SK-N-SH (cell line): ENCODE measurements around the gene LDAF1. TPM values are rescaled to one million over a fixed set of nuclear protein-coding genes. Genes with fewer than 3 reads are reported as not detected.

ENCODE experiments used
- CTCF ChIA-PET: fragments of 300-600, 350-600 bp; formaldehyde crosslinking; extraction: SDS; loops from one replicate; lab custom pipeline; 2021; lab: Yijun Ruan, JAX
- POLR2A ChIA-PET: fragments of 350-600 bp; sonication (Branson Sonifier 250); formaldehyde crosslinking; extraction: SDS; loops from one replicate; lab custom pipeline; 2020; ENCODE audit warnings: antibody characterized with exemption, inconsistent platforms; lab: Yijun Ruan, JAX
- DNase-seq: peaks from one replicate; pipeline ENCODE4 v3.0.0; 2012
- H2AFZ ChIP-seq: fragments of 200-600 bp; sonication (generic); 2 replicates; pipeline ENCODE4 v1.8.1; 2016; ENCODE audit warnings: antibody characterized with exemption, mild to moderate bottlenecking, low read depth
- H3F3A ChIP-seq: fragments of 200-600 bp; sonication (generic); replicated peaks from 2 replicates; pipeline ENCODE3; 2016; ENCODE audit warnings: antibody characterized with exemption, mild to moderate bottlenecking; ENCODE audit not compliant: insufficient read depth
- H3K27ac ChIP-seq, 2 experiments: fragments of 200-500 bp in 1 of 2; fragments of 200-600 bp in 1 of 2; sonication (Bioruptor generic) in 1 of 2; sonication (generic), shearing (Covaris generic) in 1 of 2; 2 replicates each; pipeline versions ENCODE4 v1.5.1 to v1.6.1; 2014 to 2016; ENCODE audit warnings: low read depth in 2 of 2, inconsistent platforms in 1 of 2, low read length in 1 of 2, mild to moderate bottlenecking in 1 of 2, mixed read lengths in 1 of 2
- H3K27me3 ChIP-seq: fragments of 200-600 bp; sonication (generic), shearing (Covaris generic); 2 replicates; pipeline ENCODE4 v1.6.1; 2016; ENCODE audit warnings: mixed run types; ENCODE audit not compliant: insufficient read depth
- H3K36me3 ChIP-seq, 2 experiments: fragments of 200-500 bp in 1 of 2; fragments of 200-600 bp in 1 of 2; sonication (Bioruptor generic) in 1 of 2; sonication (generic) in 1 of 2; replicated peaks in 1 of 2; 2 replicates each; pipeline versions ENCODE3 to v1.5.1; 2014 to 2016; ENCODE audit warnings: low read length in 1 of 2, mild to moderate bottlenecking in 1 of 2; ENCODE audit not compliant: insufficient read depth in 2 of 2, control insufficient read depth in 1 of 2
- H3K4me1 ChIP-seq, 2 experiments: fragments of 200-500 bp in 1 of 2; fragments of 200-600 bp in 1 of 2; sonication (Bioruptor generic) in 1 of 2; sonication (generic), shearing (Covaris generic) in 1 of 2; 2 replicates each; pipeline versions ENCODE4 v1.5.1 to v1.6.1; 2014 to 2016; ENCODE audit warnings: low read depth in 1 of 2, low read length in 1 of 2, mixed run types in 1 of 2; ENCODE audit not compliant: insufficient read depth in 2 of 2, control insufficient read depth in 1 of 2
- H3K4me2 ChIP-seq: fragments of 200-600 bp; sonication (generic), shearing (Covaris generic); 2 replicates; pipeline ENCODE4 v1.6.1; 2017; ENCODE audit warnings: mixed run types
- H3K4me3 ChIP-seq, 2 experiments: fragments of 200-500 bp in 1 of 2; fragments of 200-600 bp in 1 of 2; sonication (Bioruptor generic) in 1 of 2; sonication (generic), shearing (Covaris generic) in 1 of 2; 2 replicates each; pipeline versions ENCODE4 v1.5.1 to v1.8.1; 2014 to 2016; ENCODE audit warnings: low read depth in 2 of 2, inconsistent platforms in 1 of 2, low read length in 1 of 2, mild to moderate bottlenecking in 1 of 2, mixed read lengths in 1 of 2, moderate library complexity in 1 of 2
- H3K79me2 ChIP-seq: fragments of 200-600 bp; sonication (generic); 2 replicates; pipeline ENCODE4 v1.8.1; 2017; ENCODE audit warnings: mild to moderate bottlenecking; ENCODE audit not compliant: insufficient read depth
- H3K9ac ChIP-seq: fragments of 200-600 bp; sonication (generic); 2 replicates; pipeline ENCODE4 v1.6.1; 2017; ENCODE audit warnings: mixed run types
- H3K9me2 ChIP-seq: fragments of 200-600 bp; sonication (generic); 2 replicates; pipeline ENCODE4 v1.6.1; 2017; ENCODE audit warnings: mixed run types
- H3K9me3 ChIP-seq: fragments of 200-600 bp; sonication (generic); 2 replicates; pipeline ENCODE4 v1.6.1; 2017; ENCODE audit warnings: mixed run types, mild to moderate bottlenecking, moderate library complexity
- H4K20me1 ChIP-seq: fragments of 200-600 bp; sonication (generic); 2 replicates; pipeline ENCODE4 v1.6.1; 2017; ENCODE audit warnings: mild to moderate bottlenecking, mixed run types; ENCODE audit not compliant: insufficient read depth
- EP300 ChIP-seq, 2 experiments: IDR thresholded peaks; 2 replicates each; pipeline versions ENCODE4 v1.4.0 to v1.6.1; 2012; ENCODE audit warnings: borderline replicate concordance in 1 of 2, low read depth in 1 of 2, low read length in 1 of 2
- GABPA ChIP-seq: IDR thresholded peaks from 2 replicates; pipeline ENCODE4 v1.4.0; 2012; ENCODE audit warnings: low read depth, mild to moderate bottlenecking
- MAX ChIP-seq: IDR thresholded peaks from 2 replicates; pipeline ENCODE4 v1.4.0; 2012; ENCODE audit warnings: low read depth
- NRF1 ChIP-seq: IDR thresholded peaks from 2 replicates; pipeline ENCODE4 v1.6.1; 2012; ENCODE audit warnings: low read depth, mild to moderate bottlenecking, low read length
- POLR2AphosphoS5 ChIP-seq: IDR thresholded peaks from 2 replicates; pipeline ENCODE4 v1.6.1; 2012; ENCODE audit warnings: low read depth, low read length
- RAD21 ChIP-seq: IDR thresholded peaks from 2 replicates; pipeline ENCODE4 v1.6.1; 2012; ENCODE audit warnings: mild to moderate bottlenecking, low read length
- RCOR1 ChIP-seq: fragments of 150-350 bp; IDR thresholded peaks from 2 replicates; pipeline ENCODE4 v1.6.1; 2017; ENCODE audit warnings: antibody characterized with exemption, low read length
- REST ChIP-seq: IDR thresholded peaks from 2 replicates; pipeline ENCODE4 v1.6.1; 2012; ENCODE audit warnings: mild to moderate bottlenecking, low read depth, low read length, moderate library complexity
- RFX5 ChIP-seq: IDR thresholded peaks from 2 replicates; pipeline ENCODE4 v1.6.1; 2012; ENCODE audit warnings: mild to moderate bottlenecking, improper control_type of control experiment, low read length
- RXRA ChIP-seq: IDR thresholded peaks from 2 replicates; pipeline ENCODE4 v1.4.0; 2012; ENCODE audit warnings: low read depth, mild to moderate bottlenecking, borderline replicate concordance
- SIN3A ChIP-seq: IDR thresholded peaks from 2 replicates; pipeline ENCODE4 v1.6.1; 2012; ENCODE audit warnings: low read depth, mild to moderate bottlenecking, low read length, moderate library complexity, borderline replicate concordance
- SMC3 ChIP-seq: IDR thresholded peaks from 2 replicates; pipeline ENCODE4 v1.6.1; 2012; ENCODE audit warnings: low read depth, low read length, improper control_type of control experiment
- TCF12 ChIP-seq: IDR thresholded peaks from 2 replicates; pipeline ENCODE4 v1.4.0; 2012
- USF1 ChIP-seq: IDR thresholded peaks from 2 replicates; pipeline ENCODE4 v1.4.0; 2012; ENCODE audit warnings: low read depth, borderline replicate concordance
- USF2 ChIP-seq: fragments of 150-350 bp; IDR thresholded peaks from 2 replicates; pipeline ENCODE4 v1.6.1; 2017; ENCODE audit warnings: antibody characterized with exemption, low read length, low read depth, borderline replicate concordance
- WGBS: methylation state at CpG from one replicate; pipeline ENCODE4 v1.1.6; 2017; ENCODE audit warnings: low lambda C conversion rate; 5-methylcytosine and 5-hydroxymethylcytosine counted together
- polyA plus RNA-seq, 3 experiments: library from polyadenylated mRNA; depleted of rRNA; stranded (reverse); fragments of >200 nt; gene quantifications; 2 replicates each; pipeline ENCODE4 v1.2.3, GENCODE V29; 2012

The LDAF1 gene
- polyA plus RNA-seq, 1 of the 3 experiments (the other 2 are of a cell fraction) = 10.0 TPM

GRCh38 chr16:21192991-21193390 is 34.5 kb downstream of the LDAF1 start:
- no peaks in the 10 kb centered on the region; a peak in 1 of 4 replicates for H3K4me1 ChIP-seq
- no peaks in the 10 kb centered on the region for H3K79me2 ChIP-seq
- no peak overlapping the region for H3K27ac ChIP-seq
- no peaks in the 10 kb centered on the region for H3K27me3 ChIP-seq
- no peak overlapping the region for H3K4me3 ChIP-seq
- no peak overlapping the region for H2AFZ ChIP-seq
- H3K9me2 ChIP-seq = no peaks in the 10 kb centered on the region
- TF ChIP-seq RCOR1 (no peak), SMC3 (no peak), SIN3A (no peak), EP300 (IDR thresholded peaks at IDR 0.05; ENCODE audit: borderline replicate concordance in 1 of 2, low read depth in 1 of 2, low read length in 1 of 2) (no peak), MAX (no peak), GABPA (no peak), USF2 (no peak), NRF1 (no peak), RFX5 (no peak), USF1 (no peak), RAD21 (no peak), RXRA (no peak), TCF12 (no peak), REST (no peak), POLR2AphosphoS5 (no peak)
- H3K9ac ChIP-seq = no peak overlapping the region
- WGBS = 80% methylated on average over 1 of the region's 1 CpG
- ChIA-PET CTCF (interaction anchor here (7.8 to 10.5 kb wide), 2 partner anchors 85 to 107 kb away, joined by 71 to 169 read pairs; partner anchors contain the start of gene CRYM), POLR2A (no interaction called here)
- no peaks in the 10 kb centered on the region for H3F3A ChIP-seq
- H3K9me3 ChIP-seq = no peaks in the 10 kb centered on the region
- no peak overlapping the region for H3K4me2 ChIP-seq
- H4K20me1 ChIP-seq = no peaks in the 10 kb centered on the region
- no peaks in the 10 kb centered on the region for H3K36me3 ChIP-seq
- no peak for DNase-seq
